GM12878 (cell line): Measurements from ENCODE around the gene CDC45. TPM values are rescaled to one million over a fixed set of nuclear protein-coding genes. Genes with fewer than 3 reads are reported as not detected.

Experiments
- LARP7 ChIP-seq: fragments of 450-650 bp; IDR thresholded peaks from 2 replicates; pipeline ENCODE4 v1.6.1; 2017; ENCODE audit warnings: mild to moderate bottlenecking
- NR2F1 ChIP-seq: fragments of 450-650 bp; conservative IDR thresholded peaks from 2 replicates; pipeline ENCODE4 v1.6.1; 2017; ENCODE audit warnings: mild to moderate bottlenecking
- POLR2AphosphoS5 ChIP-seq: IDR thresholded peaks from 2 replicates; pipeline ENCODE4 v1.6.1; 2011; ENCODE audit warnings: mild to moderate bottlenecking, low read length, inconsistent platforms
- RFX5 ChIP-seq: IDR thresholded peaks from 2 replicates; pipeline ENCODE4 v1.6.1; 2011; ENCODE audit warnings: low read depth, low read length, improper control_type of control experiment
- RUNX3 ChIP-seq: IDR thresholded peaks from 2 replicates; pipeline ENCODE4 v1.6.1; 2012; ENCODE audit warnings: low read length, inconsistent platforms
- TBL1XR1 ChIP-seq: IDR thresholded peaks from 2 replicates; pipeline ENCODE4 v1.6.1; 2012; ENCODE audit warnings: low read depth, low read length, improper control_type of control experiment
- YBX1 ChIP-seq: fragments of 450-650 bp; IDR thresholded peaks from 2 replicates; pipeline ENCODE4 v1.6.1; 2016; ENCODE audit warnings: antibody characterized with exemption
- polyA plus RNA-seq, 11 experiments: library from polyadenylated mRNA; depleted of rRNA in 4 of 11; unstranded in 6 of 11; stranded (reverse) in 5 of 11; fragments of >200 nt; fragmentation: Nextera tagmentation in 4 of 11; fragmentation: Illumina TruSeq in 1 of 11; extraction: Ambion mirVana in 4 of 11; extraction: Trizol in 1 of 11; gene quantifications; 1 replicate in 1 of 11; 2 replicates in 10 of 11; pipeline versions ENCODE4 v1.2.1 to v1.2.3, GENCODE V29; 2011 to 2016; ENCODE audit warnings: inconsistent platforms in 2 of 11, missing spikeins in 2 of 11, low read depth in 1 of 11
- total RNA-seq, 4 experiments: library from RNA; depleted of rRNA in 3 of 4; stranded (reverse); fragments of >200 nt in 3 of 4; fragmentation: Illumina TruSeq in 1 of 4; extraction: Trizol in 1 of 4; gene quantifications; 2 replicates each; pipeline versions ENCODE4 v1.2.1 to v1.2.3, GENCODE V29; 2013 to 2021
- TF ChIP-seq, protein P1 (sequence below): fragments of 450-650 bp; IDR thresholded peaks from 2 replicates; pipeline ENCODE4 v1.6.1; 2016; ENCODE audit warnings: mild to moderate bottlenecking, moderate library complexity, borderline replicate concordance
- TF ChIP-seq, protein P2 (sequence below): IDR thresholded peaks from 2 replicates; pipeline ENCODE4 v1.6.1; 2012; ENCODE audit warnings: low read depth, low read length, improper control_type of control experiment

The CDC45 gene
- total and polyA plus RNA-seq, 10 of the 15 experiments (the other 5 are each of a cell fraction or from before 2014, with no cell fraction given): 40.8 to 88.5 (median 54.2) TPM

DNA sequence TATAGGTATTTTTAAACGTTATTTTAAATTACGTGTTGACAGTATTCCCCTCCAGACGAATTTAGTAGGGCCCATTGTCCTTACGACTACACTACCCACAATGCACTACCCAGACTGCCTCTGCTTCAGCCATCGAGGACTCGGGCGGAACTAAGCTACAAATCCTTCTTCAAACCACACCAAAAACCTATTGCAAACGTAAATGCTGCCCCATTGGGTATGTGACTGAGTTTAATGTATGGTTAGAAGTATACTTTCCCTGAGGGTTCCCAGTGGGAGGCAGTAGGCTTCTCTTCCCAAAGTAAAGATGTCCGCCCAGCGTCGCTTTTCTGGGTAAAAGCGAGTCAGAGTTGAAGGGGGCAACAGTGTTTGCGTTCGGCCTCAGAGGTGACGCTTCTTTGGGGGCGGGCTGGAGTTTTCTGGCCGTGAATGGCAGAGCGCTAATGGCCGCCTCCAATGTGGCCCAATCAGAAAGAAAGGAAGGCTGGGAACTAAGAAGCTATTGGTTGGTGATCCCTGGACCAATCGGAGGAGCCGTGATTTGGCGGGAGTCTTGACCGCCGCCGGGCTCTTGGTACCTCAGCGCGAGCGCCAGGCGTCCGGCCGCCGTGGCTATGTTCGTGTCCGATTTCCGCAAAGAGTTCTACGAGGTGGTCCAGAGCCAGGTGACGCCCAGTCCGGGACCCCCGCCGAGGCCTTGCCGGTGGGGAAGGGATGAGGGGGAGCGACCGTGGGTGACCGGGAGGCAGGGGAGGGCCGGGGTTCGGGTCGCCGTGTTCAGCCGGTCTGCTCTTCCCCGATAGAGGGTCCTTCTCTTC lies at the start of gene CDC45 (continued):
- TF ChIP-seq, protein P1, sequence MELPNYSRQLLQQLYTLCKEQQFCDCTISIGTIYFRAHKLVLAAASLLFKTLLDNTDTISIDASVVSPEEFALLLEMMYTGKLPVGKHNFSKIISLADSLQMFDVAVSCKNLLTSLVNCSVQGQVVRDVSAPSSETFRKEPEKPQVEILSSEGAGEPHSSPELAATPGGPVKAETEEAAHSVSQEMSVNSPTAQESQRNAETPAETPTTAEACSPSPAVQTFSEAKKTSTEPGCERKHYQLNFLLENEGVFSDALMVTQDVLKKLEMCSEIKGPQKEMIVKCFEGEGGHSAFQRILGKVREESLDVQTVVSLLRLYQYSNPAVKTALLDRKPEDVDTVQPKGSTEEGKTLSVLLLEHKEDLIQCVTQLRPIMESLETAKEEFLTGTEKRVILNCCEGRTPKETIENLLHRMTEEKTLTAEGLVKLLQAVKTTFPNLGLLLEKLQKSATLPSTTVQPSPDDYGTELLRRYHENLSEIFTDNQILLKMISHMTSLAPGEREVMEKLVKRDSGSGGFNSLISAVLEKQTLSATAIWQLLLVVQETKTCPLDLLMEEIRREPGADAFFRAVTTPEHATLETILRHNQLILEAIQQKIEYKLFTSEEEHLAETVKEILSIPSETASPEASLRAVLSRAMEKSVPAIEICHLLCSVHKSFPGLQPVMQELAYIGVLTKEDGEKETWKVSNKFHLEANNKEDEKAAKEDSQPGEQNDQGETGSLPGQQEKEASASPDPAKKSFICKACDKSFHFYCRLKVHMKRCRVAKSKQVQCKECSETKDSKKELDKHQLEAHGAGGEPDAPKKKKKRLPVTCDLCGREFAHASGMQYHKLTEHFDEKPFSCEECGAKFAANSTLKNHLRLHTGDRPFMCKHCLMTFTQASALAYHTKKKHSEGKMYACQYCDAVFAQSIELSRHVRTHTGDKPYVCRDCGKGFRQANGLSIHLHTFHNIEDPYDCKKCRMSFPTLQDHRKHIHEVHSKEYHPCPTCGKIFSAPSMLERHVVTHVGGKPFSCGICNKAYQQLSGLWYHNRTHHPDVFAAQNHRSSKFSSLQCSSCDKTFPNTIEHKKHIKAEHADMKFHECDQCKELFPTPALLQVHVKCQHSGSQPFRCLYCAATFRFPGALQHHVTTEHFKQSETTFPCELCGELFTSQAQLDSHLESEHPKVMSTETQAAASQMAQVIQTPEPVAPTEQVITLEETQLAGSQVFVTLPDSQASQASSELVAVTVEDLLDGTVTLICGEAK: peak; percentile 82; the same call in 1 of the 2 replicates
- TF ChIP-seq TBL1XR1 (0 out of 2 replicates have a peak, but pooled peaks have one; percentile 5), LARP7 (peak; percentile 28; the same call in 1 of the 2 replicates), NR2F1 (peak; percentile 75), RUNX3 (peak; percentile 65), RFX5 (peak; percentile 66; the same call in 1 of the 2 replicates), POLR2AphosphoS5 (peak; percentile 51; the same call in 1 of the 2 replicates), YBX1 (no peak)
- TF ChIP-seq, protein P2, sequence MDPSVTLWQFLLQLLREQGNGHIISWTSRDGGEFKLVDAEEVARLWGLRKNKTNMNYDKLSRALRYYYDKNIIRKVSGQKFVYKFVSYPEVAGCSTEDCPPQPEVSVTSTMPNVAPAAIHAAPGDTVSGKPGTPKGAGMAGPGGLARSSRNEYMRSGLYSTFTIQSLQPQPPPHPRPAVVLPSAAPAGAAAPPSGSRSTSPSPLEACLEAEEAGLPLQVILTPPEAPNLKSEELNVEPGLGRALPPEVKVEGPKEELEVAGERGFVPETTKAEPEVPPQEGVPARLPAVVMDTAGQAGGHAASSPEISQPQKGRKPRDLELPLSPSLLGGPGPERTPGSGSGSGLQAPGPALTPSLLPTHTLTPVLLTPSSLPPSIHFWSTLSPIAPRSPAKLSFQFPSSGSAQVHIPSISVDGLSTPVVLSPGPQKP: no peak
